HL-60 (cell line): ENCODE measurements around the gene SERTM1.

ENCODE experiments used
- DNase-seq, 2 experiments: peaks; one replicate each; pipeline ENCODE4 v3.0.0-alpha.2; 2010 to 2020; ENCODE audit warnings: low read depth in 1 of 2, low spot score in 1 of 2
- H3K27ac ChIP-seq: fragments of 250-450 bp; sonication (Bioruptor Pico); replicated peaks from 2 replicates; pipeline ENCODE4 v1.5.1; 2020; ENCODE audit warnings: mild to moderate bottlenecking, moderate library complexity
- H3K27me3 ChIP-seq: fragments of 250-450 bp; sonication (Bioruptor Pico); 2 replicates; pipeline ENCODE4 v1.5.1; 2021; ENCODE audit warnings: mild to moderate bottlenecking, moderate library complexity; ENCODE audit not compliant: insufficient read depth, poor library complexity, severe bottlenecking
- H3K4me3 ChIP-seq: replicated peaks from 2 replicates; pipeline ENCODE4 v1.5.1; 2011; ENCODE audit warnings: mild to moderate bottlenecking, control low read depth, low read length; ENCODE audit not compliant: insufficient read depth
- CTCF ChIP-seq: IDR thresholded peaks from one replicate; pipeline ENCODE4 v1.5.1; 2011; ENCODE audit warnings: low read length, control low read depth, inconsistent platforms; ENCODE audit not compliant: insufficient read depth
- GABPA ChIP-seq: IDR thresholded peaks from 2 replicates; pipeline ENCODE4 v1.6.1; 2012; ENCODE audit warnings: low read depth
- POLR2AphosphoS5 ChIP-seq: IDR thresholded peaks from 2 replicates; pipeline ENCODE4 v1.6.1; 2012; ENCODE audit warnings: low read depth
- SPI1 ChIP-seq: IDR thresholded peaks from 2 replicates; pipeline ENCODE4 v1.6.1; 2012; ENCODE audit warnings: low read depth, mild to moderate bottlenecking, borderline replicate concordance
- TF ChIP-seq, protein P1 (sequence below): IDR thresholded peaks from 2 replicates; pipeline ENCODE4 v1.6.1; 2012; ENCODE audit warnings: low read depth; ENCODE audit not compliant: insufficient replicate concordance

The SERTM1 gene

GRCh38 chr13:36630181-36630803 lies 43.5 kb upstream of the SERTM1 start:
- DNase-seq, result no peak
- Histone ChIP-seq H3K4me3 (no peak overlapping the region), H3K27me3 (no peaks in the 10 kb centered on the region), H3K27ac (no peak overlapping the region)
- TF ChIP-seq GABPA (no peak), CTCF (no peak), SPI1 (no peak), POLR2AphosphoS5 (no peak)
- TF ChIP-seq, protein P1, sequence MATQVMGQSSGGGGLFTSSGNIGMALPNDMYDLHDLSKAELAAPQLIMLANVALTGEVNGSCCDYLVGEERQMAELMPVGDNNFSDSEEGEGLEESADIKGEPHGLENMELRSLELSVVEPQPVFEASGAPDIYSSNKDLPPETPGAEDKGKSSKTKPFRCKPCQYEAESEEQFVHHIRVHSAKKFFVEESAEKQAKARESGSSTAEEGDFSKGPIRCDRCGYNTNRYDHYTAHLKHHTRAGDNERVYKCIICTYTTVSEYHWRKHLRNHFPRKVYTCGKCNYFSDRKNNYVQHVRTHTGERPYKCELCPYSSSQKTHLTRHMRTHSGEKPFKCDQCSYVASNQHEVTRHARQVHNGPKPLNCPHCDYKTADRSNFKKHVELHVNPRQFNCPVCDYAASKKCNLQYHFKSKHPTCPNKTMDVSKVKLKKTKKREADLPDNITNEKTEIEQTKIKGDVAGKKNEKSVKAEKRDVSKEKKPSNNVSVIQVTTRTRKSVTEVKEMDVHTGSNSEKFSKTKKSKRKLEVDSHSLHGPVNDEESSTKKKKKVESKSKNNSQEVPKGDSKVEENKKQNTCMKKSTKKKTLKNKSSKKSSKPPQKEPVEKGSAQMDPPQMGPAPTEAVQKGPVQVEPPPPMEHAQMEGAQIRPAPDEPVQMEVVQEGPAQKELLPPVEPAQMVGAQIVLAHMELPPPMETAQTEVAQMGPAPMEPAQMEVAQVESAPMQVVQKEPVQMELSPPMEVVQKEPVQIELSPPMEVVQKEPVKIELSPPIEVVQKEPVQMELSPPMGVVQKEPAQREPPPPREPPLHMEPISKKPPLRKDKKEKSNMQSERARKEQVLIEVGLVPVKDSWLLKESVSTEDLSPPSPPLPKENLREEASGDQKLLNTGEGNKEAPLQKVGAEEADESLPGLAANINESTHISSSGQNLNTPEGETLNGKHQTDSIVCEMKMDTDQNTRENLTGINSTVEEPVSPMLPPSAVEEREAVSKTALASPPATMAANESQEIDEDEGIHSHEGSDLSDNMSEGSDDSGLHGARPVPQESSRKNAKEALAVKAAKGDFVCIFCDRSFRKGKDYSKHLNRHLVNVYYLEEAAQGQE, result no peak

- no peaks in the 10 kb centered on the region for H3K27me3 ChIP-seq
- 0 out of 2 replicates have a peak, but pooled peaks have one; percentile 7 for TF ChIP-seq SPI1
- no peak for TF ChIP-seq GABPA
- TF ChIP-seq CTCF, result no peak
- no peak for DNase-seq
- no peak overlapping the region for H3K4me3 ChIP-seq
- no peak overlapping the region for H3K27ac ChIP-seq
Observed at GRCh38 chr13:36639610-36640009, 34.2 kb upstream of the SERTM1 start.

DNA sequence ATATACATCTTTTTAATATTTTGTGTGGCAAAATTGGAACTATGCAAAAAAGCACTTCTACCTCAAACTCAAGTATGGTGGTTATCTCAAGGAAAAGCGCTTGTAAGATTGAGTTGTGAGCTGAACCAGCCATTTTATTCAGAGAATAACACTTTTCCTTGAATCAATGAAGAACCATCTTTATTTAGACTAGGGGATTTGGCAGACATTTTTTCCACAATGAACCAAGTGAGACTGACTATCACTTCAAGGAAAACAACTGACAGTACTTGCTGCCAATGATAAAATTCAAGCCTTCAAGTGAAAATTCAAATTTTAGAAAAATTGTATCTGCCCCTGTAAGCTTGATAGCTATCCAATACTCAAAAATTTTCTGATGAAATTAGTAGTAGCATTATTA lies 23.2 kb upstream of the SERTM1 start:
- no peak for TF ChIP-seq POLR2AphosphoS5
- TF ChIP-seq, protein P1, result no peak
- DNase-seq, result no peak
- H3K4me3 ChIP-seq, result no peak overlapping the region
- no peaks in the 10 kb centered on the region for H3K27me3 ChIP-seq
- no peak overlapping the region for H3K27ac ChIP-seq

GRCh38 chr13:36665630-36666029 lies 8.2 kb upstream of the SERTM1 start:
- Histone ChIP-seq H3K27ac (no peak overlapping the region), H3K27me3 (peaks cover 1% of the 10 kb centered on the region), H3K4me3 (no peak overlapping the region)
- no peak for TF ChIP-seq POLR2AphosphoS5
- no peak for TF ChIP-seq CTCF
- no peak for DNase-seq
